Liver (tissue), 9 donors: Measurements from ENCODE around the gene SELENOS. TPM values are rescaled to one million over a fixed set of nuclear protein-coding genes. Genes with fewer than 3 reads are reported as not detected.

Source experiments
- DNase-seq: peaks from one replicate; pipeline ENCODE4 v3.0.0-alpha.2; 2017; ENCODE audit warnings: low spot score
- H3K27ac ChIP-seq, 2 donors: one replicate each; pipeline ENCODE4 v1.7.0; 2013; ENCODE audit warnings: inconsistent platforms in 2 of 2, low read length in 2 of 2, control low read depth in 1 of 2, low read depth in 1 of 2, mild to moderate bottlenecking in 1 of 2
- H3K27me3 ChIP-seq, 4 donors: one replicate each; pipeline versions ENCODE4 v1.6.1 to v1.7.0; 2013; ENCODE audit warnings: low read length in 3 of 4, inconsistent platforms in 1 of 4, mild to moderate bottlenecking in 1 of 4, moderate library complexity in 1 of 4; ENCODE audit not compliant: control insufficient read depth in 4 of 4, insufficient read depth in 4 of 4
- H3K36me3 ChIP-seq, 4 donors: one replicate each; pipeline versions ENCODE4 v1.6.1 to v1.7.0; 2013; ENCODE audit warnings: low read length in 3 of 4, mild to moderate bottlenecking in 3 of 4, low read depth in 1 of 4, moderate library complexity in 1 of 4; ENCODE audit not compliant: control insufficient read depth in 4 of 4, insufficient read depth in 3 of 4
- H3K4me1 ChIP-seq, 4 donors: one replicate each; pipeline versions ENCODE4 v1.6.1 to v1.7.0; 2013; ENCODE audit warnings: low read length in 3 of 4, mild to moderate bottlenecking in 3 of 4, moderate library complexity in 1 of 4; ENCODE audit not compliant: control insufficient read depth in 4 of 4, insufficient read depth in 4 of 4
- H3K4me3 ChIP-seq, 3 donors: one replicate each; pipeline versions ENCODE4 v1.6.1 to v1.7.0; 2013; ENCODE audit warnings: low read length in 3 of 3, control low read depth in 1 of 3, low read depth in 1 of 3, mild to moderate bottlenecking in 1 of 3
- H3K9ac ChIP-seq, 2 donors: one replicate each; pipeline ENCODE4 v1.7.0; 2013; ENCODE audit warnings: low read length in 2 of 2, mild to moderate bottlenecking in 2 of 2, moderate library complexity in 2 of 2, control low read depth in 1 of 2, low read depth in 1 of 2
- H3K9me3 ChIP-seq, 4 donors: one replicate each; pipeline versions ENCODE4 v1.6.1 to v1.7.0; 2013; ENCODE audit warnings: low read length in 3 of 4; ENCODE audit not compliant: control insufficient read depth in 4 of 4
- EGR1 ChIP-seq, 2 donors: IDR thresholded peaks; 2 replicates each; pipeline ENCODE4 v1.6.1; 2016 to 2018; ENCODE audit warnings: antibody characterized with exemption in 2 of 2, low read depth in 2 of 2
- FOXA1 ChIP-seq: IDR thresholded peaks from 2 replicates; pipeline ENCODE4 v1.6.1; 2016; ENCODE audit warnings: antibody characterized with exemption
- GABPA ChIP-seq, 2 donors: IDR thresholded peaks in 1 of 2; conservative IDR thresholded peaks in 1 of 2; 2 replicates each; pipeline ENCODE4 v1.6.1; 2016; ENCODE audit warnings: antibody characterized with exemption in 2 of 2, mild to moderate bottlenecking in 1 of 2, moderate library complexity in 1 of 2
- HNF4A ChIP-seq, 2 donors: conservative IDR thresholded peaks; 2 replicates each; pipeline ENCODE4 v1.6.1; 2016; ENCODE audit warnings: antibody characterized with exemption in 2 of 2, mild to moderate bottlenecking in 2 of 2
- HNF4G ChIP-seq: IDR thresholded peaks from 2 replicates; pipeline ENCODE4 v1.6.1; 2016; ENCODE audit warnings: antibody characterized with exemption
- JUND ChIP-seq, 2 donors: IDR thresholded peaks; 2 replicates each; pipeline ENCODE4 v1.6.1; 2016; ENCODE audit warnings: antibody characterized with exemption in 2 of 2
- MAX ChIP-seq: IDR thresholded peaks from 2 replicates; pipeline ENCODE4 v1.6.1; 2016; ENCODE audit warnings: antibody characterized with exemption
- NR2F2 ChIP-seq: IDR thresholded peaks from 2 replicates; pipeline ENCODE4 v1.6.1; 2016; ENCODE audit warnings: antibody characterized with exemption
- RAD21 ChIP-seq, 2 donors: IDR thresholded peaks; 2 replicates each; pipeline ENCODE4 v1.6.1; 2016; ENCODE audit warnings: antibody characterized with exemption in 2 of 2, mild to moderate bottlenecking in 2 of 2
- REST ChIP-seq: IDR thresholded peaks from 2 replicates; pipeline ENCODE4 v1.6.1; 2016; ENCODE audit warnings: antibody characterized with exemption, mild to moderate bottlenecking
- RXRA ChIP-seq, 2 donors: IDR thresholded peaks; 2 replicates each; pipeline ENCODE4 v1.6.1; 2017 to 2018; ENCODE audit warnings: antibody characterized with exemption in 2 of 2, mild to moderate bottlenecking in 1 of 2
- SP1 ChIP-seq: IDR thresholded peaks from 2 replicates; pipeline ENCODE4 v1.6.1; 2018; ENCODE audit warnings: antibody characterized with exemption, mild to moderate bottlenecking
- TAF1 ChIP-seq: conservative IDR thresholded peaks from 2 replicates; pipeline ENCODE4 v1.6.1; 2016; ENCODE audit warnings: antibody characterized with exemption, mild to moderate bottlenecking
- YY1 ChIP-seq: IDR thresholded peaks from 2 replicates; pipeline ENCODE4 v1.6.1; 2016; ENCODE audit warnings: antibody characterized with exemption, mild to moderate bottlenecking
- ZBTB33 ChIP-seq: IDR thresholded peaks from 2 replicates; pipeline ENCODE4 v1.6.1; 2016; ENCODE audit warnings: antibody characterized with exemption
- WGBS: extraction: QIAGEN DNeasy Blood & Tissue Kit; methylation state at CpG from one replicate; pipeline ENCODE4 v1.1.7; 2013; 5-methylcytosine and 5-hydroxymethylcytosine counted together
- polyA plus RNA-seq, 2 donors: library from polyadenylated mRNA; stranded (reverse) in 1 of 2; unstranded in 1 of 2; fragments of 200-250 nt in 1 of 2; fragments of >200 nt in 1 of 2; fragmentation: Nextera tagmentation in 1 of 2; extraction: Ambion mirVana in 1 of 2; gene quantifications; one replicate each; pipeline versions ENCODE4 v1.2.1 to v1.2.3, GENCODE V29; 2013 to 2015
- total RNA-seq, 2 donors: library from RNA; depleted of rRNA; stranded (reverse); fragments of >200 nt; gene quantifications; one replicate each; pipeline ENCODE4 v1.2.3, GENCODE V29; 2014
- TF ChIP-seq, protein P1 (sequence below): IDR thresholded peaks from 2 replicates; pipeline ENCODE4 v1.6.1; 2016; ENCODE audit warnings: antibody characterized with exemption
- donor health status: healthy.
- donor health status: healthy.
- donor health status: healthy.
- donor health status: healthy.
- donor health status: healthy.

Gene SELENOS
- total and polyA plus RNA-seq, 4 donors: 25.8 to 71.1 (median 65.8) TPM

DNA sequence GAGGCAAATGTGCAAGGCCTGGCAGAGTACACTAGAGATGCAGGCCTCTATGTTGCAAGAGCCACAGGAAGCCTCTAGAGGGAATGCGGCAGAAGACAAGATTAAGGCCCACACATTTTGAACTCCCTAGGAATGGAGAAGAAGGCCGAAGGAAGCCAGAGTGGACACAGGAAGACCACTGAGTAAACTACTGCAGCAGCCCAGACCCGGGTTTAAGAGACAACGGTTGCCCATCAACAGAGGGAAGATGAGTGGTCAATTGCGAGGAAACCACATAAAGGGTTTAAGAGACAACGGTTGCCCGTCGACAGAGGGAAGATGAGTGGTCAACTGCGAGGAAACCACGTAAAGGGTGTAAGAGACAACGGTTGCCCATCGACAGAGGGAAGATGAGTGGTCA is 40.0 kb downstream of the SELENOS start:
- WGBS: 84% methylated on average over 12 of the region's 12 CpGs
- Histone ChIP-seq H3K36me3 (no peaks in the 10 kb centered on the region), H3K9ac (no peak overlapping the region), H3K27me3 (no peaks in the 10 kb centered on the region), H3K9me3 (no peaks in the 10 kb centered on the region), H3K27ac (no peak overlapping the region), H3K4me1 (peaks cover 0 to 4% (median 2%) of the 10 kb centered on the region in 4 donors), H3K4me3 (no peak overlapping the region)
- no peak for TF ChIP-seq JUND (IDR thresholded peaks at IDR 0.05)
- TF ChIP-seq GABPA (IDR thresholded peaks at IDR 0.05 in 1 of 2, conservative IDR thresholded peaks at IDR 0.05 in 1 of 2): no peak
- TF ChIP-seq MAX: no peak
- no peak for TF ChIP-seq ZBTB33
- no peak for TF ChIP-seq SP1
- TF ChIP-seq REST: no peak
- TF ChIP-seq, protein P1, sequence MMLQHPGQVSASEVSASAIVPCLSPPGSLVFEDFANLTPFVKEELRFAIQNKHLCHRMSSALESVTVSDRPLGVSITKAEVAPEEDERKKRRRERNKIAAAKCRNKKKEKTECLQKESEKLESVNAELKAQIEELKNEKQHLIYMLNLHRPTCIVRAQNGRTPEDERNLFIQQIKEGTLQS: no peak
- TF ChIP-seq RXRA (IDR thresholded peaks at IDR 0.05): no peak
- no peak for TF ChIP-seq EGR1 (IDR thresholded peaks at IDR 0.05; ENCODE audit: low read depth in 2 of 2)
- no peak for TF ChIP-seq NR2F2
- TF ChIP-seq TAF1: no peak
- no peak for TF ChIP-seq RAD21 (IDR thresholded peaks at IDR 0.05)
- no peak for TF ChIP-seq FOXA1
- TF ChIP-seq HNF4G: no peak
- no peak for DNase-seq

DNA sequence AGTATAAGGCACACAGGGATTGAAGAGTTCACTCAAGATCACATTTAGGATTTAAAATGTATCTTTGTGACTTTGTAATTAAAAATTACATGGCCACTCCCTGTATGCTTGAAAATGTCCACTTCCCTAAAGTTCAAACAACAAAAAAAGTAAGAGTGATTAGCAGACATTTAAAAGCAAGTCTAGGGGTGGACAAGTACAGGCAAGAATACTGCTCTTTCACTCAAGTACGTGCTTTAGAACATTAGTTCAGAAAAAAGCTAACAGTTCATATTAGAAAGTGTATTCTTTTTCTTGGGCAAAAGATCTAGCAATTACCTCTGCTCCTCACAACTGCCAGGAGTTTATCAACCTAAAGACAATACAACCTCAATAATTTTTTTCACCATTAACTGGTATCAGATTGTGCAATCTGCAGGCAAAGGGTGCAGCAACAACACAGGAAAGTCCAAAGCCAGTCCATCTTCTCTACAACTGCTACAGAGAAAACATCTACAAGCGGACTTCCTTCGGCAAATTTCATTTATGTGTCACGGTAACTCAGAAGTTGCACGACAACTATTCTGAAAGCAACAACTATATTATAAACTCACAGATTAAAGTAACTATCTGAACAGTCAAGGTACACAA is 43.5 kb downstream of the SELENOS start:
- Histone ChIP-seq H3K36me3 (peaks cover 0 to 1% (median 0%) of the 10 kb centered on the region in 4 donors), H3K27me3 (no peaks in the 10 kb centered on the region), H3K4me3 (no peak overlapping the region), H3K9ac (no peak overlapping the region), H3K27ac (no peak overlapping the region), H3K4me1 (no peaks in the 10 kb centered on the region), H3K9me3 (no peaks in the 10 kb centered on the region)
- WGBS: 94% methylated on average over 5 of the region's 5 CpGs
- DNase-seq: no peak
- TF ChIP-seq RXRA (IDR thresholded peaks at IDR 0.05): no peak
- no peak for TF ChIP-seq GABPA (IDR thresholded peaks at IDR 0.05 in 1 of 2, conservative IDR thresholded peaks at IDR 0.05 in 1 of 2)
- TF ChIP-seq TAF1: no peak
- TF ChIP-seq NR2F2: no peak
- no peak for TF ChIP-seq EGR1 (IDR thresholded peaks at IDR 0.05; ENCODE audit: low read depth in 2 of 2)
- TF ChIP-seq, protein P1: no peak
- no peak for TF ChIP-seq SP1
- TF ChIP-seq ZBTB33: no peak
- TF ChIP-seq YY1: no peak
- no peak for TF ChIP-seq REST
- TF ChIP-seq MAX: no peak
- TF ChIP-seq HNF4A (conservative IDR thresholded peaks at IDR 0.05): no peak
